HL-60 (cell line): Measurements from ENCODE around the gene NEIL1.
A peak's percentile ranks its signal among the peaks of the same experiment; 100 is the strongest.

Experiments
- DNase-seq, 2 experiments: peaks; one replicate each; pipeline ENCODE4 v3.0.0-alpha.2; 2010 to 2020; ENCODE audit warnings: low read depth in 1 of 2, low spot score in 1 of 2
- H3K27ac ChIP-seq: fragments of 250-450 bp; sonication (Bioruptor Pico); replicated peaks from 2 replicates; pipeline ENCODE4 v1.5.1; 2020; ENCODE audit warnings: mild to moderate bottlenecking, moderate library complexity
- H3K27me3 ChIP-seq: fragments of 250-450 bp; sonication (Bioruptor Pico); 2 replicates; pipeline ENCODE4 v1.5.1; 2021; ENCODE audit warnings: mild to moderate bottlenecking, moderate library complexity; ENCODE audit not compliant: insufficient read depth, poor library complexity, severe bottlenecking
- H3K4me3 ChIP-seq: replicated peaks from 2 replicates; pipeline ENCODE4 v1.5.1; 2011; ENCODE audit warnings: mild to moderate bottlenecking, control low read depth, low read length; ENCODE audit not compliant: insufficient read depth
- CTCF ChIP-seq: IDR thresholded peaks from one replicate; pipeline ENCODE4 v1.5.1; 2011; ENCODE audit warnings: low read length, control low read depth, inconsistent platforms; ENCODE audit not compliant: insufficient read depth
- GABPA ChIP-seq: IDR thresholded peaks from 2 replicates; pipeline ENCODE4 v1.6.1; 2012; ENCODE audit warnings: low read depth
- POLR2AphosphoS5 ChIP-seq: IDR thresholded peaks from 2 replicates; pipeline ENCODE4 v1.6.1; 2012; ENCODE audit warnings: low read depth
- REST ChIP-seq: IDR thresholded peaks from 2 replicates; pipeline ENCODE4 v1.6.1; 2012; ENCODE audit warnings: low read depth; ENCODE audit not compliant: insufficient replicate concordance
- SPI1 ChIP-seq: IDR thresholded peaks from 2 replicates; pipeline ENCODE4 v1.6.1; 2012; ENCODE audit warnings: low read depth, mild to moderate bottlenecking, borderline replicate concordance

Gene NEIL1

GRCh38 chr15:75335705-75336355, 11.0 kb upstream of the NEIL1 start, which contains the start of gene COMMD4:
COMMD4 (plus strand) TSS chr15:75336063; CDS start chr15:75336090, 27 bp downstream.
- Histone ChIP-seq H3K27me3 (no peaks in the 10 kb centered on the region), H3K27ac (peak within 1 kb of the TSS; percentile 75), H3K4me3 (peak within 1 kb of the TSS; percentile 80)
- TF ChIP-seq SPI1 (no peak), CTCF (no peak), POLR2AphosphoS5 (peak; percentile 64), GABPA (peak; percentile 50), REST (no peak)
- DNase-seq: peak; percentile 80 to 92

- DNase-seq: no peak
- Histone ChIP-seq H3K27me3 (no peaks in the 10 kb centered on the region), H3K27ac (no peak overlapping the region), H3K4me3 (no peak overlapping the region)
- TF ChIP-seq CTCF: no peak
- TF ChIP-seq POLR2AphosphoS5: no peak
- no peak for TF ChIP-seq GABPA
- TF ChIP-seq REST: no peak
- no peak for TF ChIP-seq SPI1
These were observed 8.1 kb upstream of the NEIL1 start for GRCh38 chr15:75338661-75339240.

- no peak overlapping the region for H3K27ac ChIP-seq
- TF ChIP-seq SPI1 (no peak), CTCF (no peak), POLR2AphosphoS5 (no peak), REST (no peak), GABPA (no peak)
- DNase-seq: no peak
- no peaks in the 10 kb centered on the region for H3K27me3 ChIP-seq
- no peak overlapping the region for H3K4me3 ChIP-seq
These were observed 7.2 kb upstream of the NEIL1 start for GRCh38 chr15:75339531-75340240.
